CD4-positive, alpha-beta T cell treated with Interleukin-1 beta for 1 hour (primary cell): ENCODE results near the gene PSPC1.

Experiments used
- DNase-seq, 2 donors: peaks; one replicate each; pipeline ENCODE4 v3.0.0-alpha.2; 2020 to 2022

Gene PSPC1

GRCh38 chr13:19668778-19669177, 114.0 kb downstream of the PSPC1 start:
- DNase-seq: no peak

GRCh38 chr13:19665427-19665859, 117.3 kb downstream of the PSPC1 start:
- DNase-seq: no peak

- DNase-seq: no peak
These were observed 118.1 kb downstream of the PSPC1 start for GRCh38 chr13:19664481-19665230.

GRCh38 chr13:19663416-19663979, 119.2 kb downstream of the PSPC1 start:
- DNase-seq: no peak

GRCh38 chr13:19661561-19661960, 121.2 kb downstream of the PSPC1 start:
- DNase-seq: no peak

- DNase-seq: no peak
These were observed 121.6 kb downstream of the PSPC1 start for GRCh38 chr13:19661126-19661525.

DNA sequence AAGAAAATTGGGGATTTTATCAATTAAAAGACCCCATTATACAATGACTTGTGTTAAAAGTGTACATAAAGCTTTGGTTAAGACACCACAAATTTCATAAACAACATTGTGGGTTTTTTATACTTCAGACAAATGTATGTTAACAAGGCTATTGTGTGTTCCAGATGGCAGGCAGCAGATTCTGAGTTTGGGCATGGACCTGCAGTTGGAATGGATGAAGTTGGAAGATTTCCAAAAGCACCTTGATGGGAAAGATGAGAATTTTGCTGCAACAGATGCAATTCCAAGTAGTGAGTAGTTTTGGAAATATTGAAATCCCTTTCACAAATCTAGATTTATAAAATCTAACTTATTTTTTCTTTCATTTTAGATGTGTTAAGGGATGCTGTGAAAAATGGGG, 123.9 kb downstream of the PSPC1 start:
- DNase-seq: no peak

DNA sequence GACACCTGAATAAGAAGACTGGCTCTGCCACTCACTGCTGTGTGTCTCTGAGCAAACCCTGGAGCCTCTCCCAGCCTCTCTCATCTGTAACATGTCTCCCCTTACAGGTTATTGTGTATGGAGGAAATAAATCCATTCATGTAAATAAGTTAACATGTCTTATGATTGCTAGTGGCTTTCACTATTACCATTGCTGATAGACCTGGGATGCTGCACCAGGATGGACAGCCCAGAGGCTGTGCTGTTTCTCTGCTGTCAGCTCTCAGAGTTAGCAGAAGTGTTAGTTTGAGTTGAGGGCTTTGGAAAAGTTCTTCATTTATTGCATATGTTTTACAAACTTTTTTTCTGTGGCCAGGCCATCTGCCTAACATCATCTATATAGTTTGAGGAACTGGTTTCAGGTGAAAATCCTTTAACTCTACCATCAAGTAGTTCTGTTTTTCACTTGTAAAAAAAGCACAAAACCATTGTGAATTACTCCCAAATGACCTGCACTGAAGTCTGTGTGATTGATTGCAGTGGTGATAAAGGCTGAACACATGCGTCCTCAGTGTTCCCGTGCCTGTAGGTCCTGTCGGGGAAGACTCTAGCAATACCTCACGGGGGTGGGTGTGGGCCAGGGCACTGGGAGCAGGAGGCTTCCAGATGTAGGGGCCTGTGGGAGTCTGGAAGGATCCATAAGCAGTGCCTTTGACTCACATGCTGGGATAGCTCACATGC, 124.7 kb downstream of the PSPC1 start:
- no peak for DNase-seq
